Activated naive CD4-positive, alpha-beta T cell (primary cell): ENCODE measurements around the gene PDCD1.
A peak's percentile ranks its signal among the peaks of the same experiment; 100 is the strongest.

ENCODE experiments used
- DNase-seq, 4 experiments: peaks; one replicate each; lab custom pipeline; 2025; lab: John Stamatoyannopoulos, UW

The PDCD1 gene

GRCh38 chr2:241852116-241852980 is 6.3 kb downstream of the PDCD1 start:
- no peak for DNase-seq

- no peak for DNase-seq
These were observed 7.2 kb downstream of the PDCD1 start for GRCh38 chr2:241851325-241852115.

- no peak for DNase-seq
These were observed 8.0 kb downstream of the PDCD1 start for GRCh38 chr2:241850544-241851324.

- no peak for DNase-seq
These were observed 8.8 kb downstream of the PDCD1 start for GRCh38 chr2:241849616-241850543.

- DNase-seq, result no peak
These were observed 9.7 kb downstream of the PDCD1 start for GRCh38 chr2:241848761-241849615.

GRCh38 chr2:241846406-241846805 is 12.3 kb downstream of the PDCD1 start:
- DNase-seq, result no peak

GRCh38 chr2:241844831-241845578 is 13.7 kb downstream of the PDCD1 start:
- no peak for DNase-seq

GRCh38 chr2:241844066-241844728 is 14.5 kb downstream of the PDCD1 start:
- DNase-seq, result peak in 3 of 4 experiments; percentile 34 to 49 (median 48)

GRCh38 chr2:241843321-241844065 is 15.2 kb downstream of the PDCD1 start:
- DNase-seq, result no peak

GRCh38 chr2:241842620-241843211 is 16.0 kb downstream of the PDCD1 start:
- DNase-seq, result no peak

- DNase-seq, result no peak
These were observed 16.7 kb downstream of the PDCD1 start for GRCh38 chr2:241842067-241842415.

- DNase-seq, result no peak
These were observed 17.3 kb downstream of the PDCD1 start for GRCh38 chr2:241841181-241842066.

GRCh38 chr2:241837197-241837965 is 21.3 kb downstream of the PDCD1 start:
- DNase-seq, result no peak

GRCh38 chr2:241836292-241836691 is 22.4 kb downstream of the PDCD1 start:
- DNase-seq, result no peak

GRCh38 chr2:241835611-241836010 is 23.1 kb downstream of the PDCD1 start:
- DNase-seq, result no peak
